HG02571 (cell line): ENCODE data around the gene ZBTB45.
A peak's percentile ranks its signal among the peaks of the same experiment; 100 is the strongest.
"Not testable (repeated sequence)": the region's sequence is repeated elsewhere in the genome, so short reads cannot be mapped to it uniquely, and the experiment has no call there.

ENCODE experiments used
- ATAC-seq: cut with Tn5 transposase; IDR thresholded peaks from one replicate; pipeline ENCODE4 v1.9.1; 2021; ENCODE audit warnings: mild to moderate bottlenecking, moderate library complexity; ENCODE audit not compliant: unreplicated experiment

The ZBTB45 gene

DNA sequence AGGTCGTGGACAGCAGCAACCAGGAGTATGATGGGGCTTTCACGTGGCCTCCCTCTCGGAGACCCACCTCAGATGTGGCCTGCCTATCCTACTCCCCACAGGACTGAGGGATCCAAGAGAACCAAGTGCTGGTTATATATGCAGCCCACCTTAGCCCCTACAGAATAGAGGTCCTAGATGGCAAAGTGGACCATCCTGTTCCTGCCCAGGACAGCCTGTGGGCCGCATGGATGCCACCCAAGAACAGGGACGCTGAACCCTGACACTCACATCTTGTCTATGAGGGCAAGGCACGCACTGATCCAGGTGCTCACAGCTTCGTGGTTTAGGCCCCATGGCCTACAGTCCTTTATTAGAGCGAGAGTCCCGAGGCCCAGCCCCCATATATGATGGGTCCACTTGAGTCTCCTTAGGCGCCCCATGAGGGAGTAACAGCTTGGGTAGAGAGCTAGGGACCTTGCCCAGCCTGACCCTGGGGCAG, 6.4 kb downstream of the ZBTB45 start:
- no peak for ATAC-seq

GRCh38 chr19:58511353-58512208, 8.0 kb downstream of the ZBTB45 start, which contains the start of gene SLC27A5:
SLC27A5 (minus strand) TSS chr19:58511992; CDS start chr19:58511955, 37 bp downstream.
- ATAC-seq = no peak

DNA sequence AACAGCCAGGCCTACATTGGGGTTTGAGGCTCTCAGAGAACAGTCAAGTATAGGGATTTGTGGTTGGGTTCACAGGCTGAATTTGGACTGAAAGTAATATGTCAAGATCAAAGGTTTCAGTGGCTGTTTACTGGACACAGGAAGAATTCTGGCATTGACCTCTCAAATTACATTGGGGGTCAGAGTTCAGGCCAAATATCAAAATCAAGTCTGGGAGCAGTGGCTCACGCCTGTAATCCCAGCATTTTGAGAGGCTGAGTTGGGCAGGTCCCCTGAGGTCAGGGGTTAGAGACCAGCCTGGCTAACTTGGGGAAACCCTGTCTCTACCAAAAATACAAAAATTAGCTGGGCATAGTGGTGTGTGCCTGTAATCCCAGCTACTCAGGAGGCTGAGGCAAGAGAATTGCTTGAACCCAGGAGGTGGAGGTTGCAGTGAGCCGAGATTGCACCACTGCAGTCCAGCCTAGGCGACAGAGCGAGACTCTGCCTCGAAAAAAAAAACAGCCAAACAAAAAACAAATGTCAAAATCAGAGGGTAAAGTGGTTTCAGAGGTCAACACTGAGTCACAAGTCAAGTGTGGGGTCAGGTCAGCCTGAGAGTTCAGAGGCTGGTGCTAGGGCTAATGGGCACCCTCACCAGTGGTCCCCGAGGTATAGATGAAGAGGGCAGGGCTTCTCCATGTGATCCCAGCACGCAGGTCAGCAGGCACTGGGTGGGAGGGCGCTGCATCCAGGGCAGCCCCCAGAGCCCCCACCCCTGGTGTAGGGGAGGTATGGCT, 9.3 kb downstream of the ZBTB45 start:
- no peak for ATAC-seq

GRCh38 chr19:58509731-58510083, 9.9 kb downstream of the ZBTB45 start:
- no peak for ATAC-seq

DNA sequence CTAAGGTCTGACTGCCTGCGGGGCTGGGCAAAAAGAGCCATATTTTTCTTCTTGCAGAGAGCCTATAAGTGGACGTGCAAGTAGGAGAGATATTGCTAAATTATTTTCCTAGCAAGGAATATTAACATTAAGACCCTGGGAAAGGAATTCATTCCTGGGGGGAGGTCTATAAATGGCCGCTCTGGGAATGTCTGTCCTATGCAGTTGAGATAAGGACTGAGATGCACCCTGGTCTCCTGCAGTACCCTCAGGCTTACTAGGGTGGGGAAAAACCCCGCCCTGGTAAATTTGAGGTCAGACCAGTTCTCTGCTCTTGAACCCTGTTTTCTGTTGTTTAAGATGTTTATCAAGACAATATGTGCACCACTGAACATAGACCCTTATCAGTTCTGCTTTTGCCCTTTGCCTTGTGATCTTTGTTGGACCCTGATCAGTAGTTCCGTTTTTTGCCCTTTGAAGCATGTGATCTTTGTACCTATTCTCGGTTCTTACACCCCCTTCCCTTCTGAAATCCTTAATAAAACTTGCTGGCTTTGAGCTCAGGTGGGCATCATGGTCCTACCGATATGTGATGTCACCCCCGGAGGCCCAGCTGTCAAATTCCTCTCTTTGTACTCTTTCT, 11.9 kb downstream of the ZBTB45 start:
- ATAC-seq = not testable (repeated sequence)

DNA sequence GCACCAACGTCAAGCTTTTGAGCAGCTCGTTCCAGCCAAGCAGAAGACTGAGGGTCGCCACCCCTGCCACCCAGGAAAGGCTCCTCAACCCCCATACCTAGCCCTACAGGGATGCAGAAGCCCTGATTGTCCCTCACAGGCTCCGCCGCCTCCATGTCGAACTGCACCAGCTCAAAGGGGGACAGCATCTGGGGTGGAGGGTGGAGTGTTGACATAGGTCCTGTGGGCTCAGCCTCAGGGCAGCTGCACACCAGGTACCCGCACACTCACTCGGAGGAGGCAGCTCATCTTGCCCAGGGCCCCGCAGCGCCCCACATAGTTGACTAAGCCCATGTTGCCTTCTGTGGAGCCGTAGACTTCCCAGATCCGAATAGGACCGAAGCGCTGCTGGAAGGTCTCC, 19.4 kb downstream of the ZBTB45 start:
- no peak for ATAC-seq

GRCh38 chr19:58499021-58499927, 20.3 kb downstream of the ZBTB45 start:
- ATAC-seq = peak; percentile 84

DNA sequence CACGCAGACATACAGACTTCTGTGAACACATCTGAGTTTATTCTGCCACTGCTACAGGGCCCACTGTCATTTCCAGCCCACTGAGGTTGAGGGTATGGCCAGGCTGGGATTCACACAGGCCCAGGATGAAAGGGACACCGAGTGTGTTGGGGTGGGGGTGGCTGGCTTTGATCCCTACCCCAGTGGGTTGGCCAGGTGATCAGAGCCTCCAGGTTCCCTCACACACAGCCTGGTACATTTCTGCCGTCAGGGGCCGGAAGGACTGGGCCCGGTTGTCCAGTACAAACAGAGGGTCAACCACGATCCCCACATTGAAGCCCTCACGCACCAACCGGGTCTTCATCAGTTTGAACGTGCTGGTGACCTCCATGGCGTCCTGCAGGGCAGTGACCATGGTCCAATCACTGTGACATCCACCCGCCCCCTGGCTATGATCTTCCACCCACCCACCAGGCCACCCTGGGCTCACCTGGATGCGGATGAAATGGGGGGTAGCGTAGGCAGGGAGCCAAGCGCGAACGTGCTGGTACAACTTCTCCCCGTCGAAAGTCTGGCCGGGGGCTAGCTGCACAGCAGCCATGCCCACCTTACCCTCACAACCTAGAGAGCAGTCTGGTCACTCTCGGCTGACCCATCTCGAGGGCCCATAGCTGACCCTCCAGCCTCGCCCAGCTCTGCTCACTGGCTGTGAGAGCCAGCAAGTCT, 21.1 kb downstream of the ZBTB45 start:
- ATAC-seq = no peak

DNA sequence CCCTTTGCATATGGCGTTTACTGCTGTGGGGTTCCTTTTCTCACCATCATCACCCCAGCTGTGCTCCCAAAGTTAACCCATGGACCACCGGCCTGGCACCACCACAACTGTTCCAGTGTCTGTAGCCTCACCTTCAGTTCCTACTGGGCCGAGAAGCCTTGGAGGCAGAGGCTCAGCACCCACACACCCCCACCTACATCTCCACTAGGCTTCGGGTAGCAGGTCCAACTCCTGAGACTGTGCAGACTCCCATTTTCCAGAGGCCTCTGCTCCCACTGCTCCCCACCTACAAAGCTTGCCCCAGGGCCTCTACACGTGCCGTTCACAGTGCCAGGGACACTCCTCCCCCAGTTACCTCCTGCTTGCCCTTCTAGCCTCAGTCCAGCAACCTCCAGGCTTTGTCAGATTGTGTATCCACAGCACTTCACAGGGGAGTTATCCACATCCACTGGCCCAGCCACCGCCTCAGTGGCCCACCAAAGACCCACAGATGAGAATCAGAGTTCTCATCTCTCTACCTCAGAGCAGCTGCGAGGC, 21.9 kb downstream of the ZBTB45 start:
- no peak for ATAC-seq

DNA sequence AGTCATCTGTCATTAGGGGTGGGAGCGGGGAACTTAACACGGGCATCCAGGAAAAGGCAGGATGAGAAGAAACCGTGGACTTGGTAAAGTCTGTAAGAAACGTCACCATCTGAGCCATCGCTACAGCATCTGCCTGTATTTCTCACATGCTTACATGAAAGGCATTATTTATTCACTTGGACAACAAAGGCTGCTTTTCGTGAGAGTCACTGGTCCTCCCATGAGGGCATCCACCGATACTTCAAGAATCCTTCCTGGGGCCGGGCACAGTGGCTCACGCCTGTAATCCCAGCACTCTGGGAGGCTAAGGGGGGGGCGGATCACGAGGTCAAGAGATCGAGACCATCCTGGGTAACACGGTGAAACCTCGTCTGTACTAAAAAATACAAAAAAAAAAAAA, 27.3 kb downstream of the ZBTB45 start:
- no peak for ATAC-seq

DNA sequence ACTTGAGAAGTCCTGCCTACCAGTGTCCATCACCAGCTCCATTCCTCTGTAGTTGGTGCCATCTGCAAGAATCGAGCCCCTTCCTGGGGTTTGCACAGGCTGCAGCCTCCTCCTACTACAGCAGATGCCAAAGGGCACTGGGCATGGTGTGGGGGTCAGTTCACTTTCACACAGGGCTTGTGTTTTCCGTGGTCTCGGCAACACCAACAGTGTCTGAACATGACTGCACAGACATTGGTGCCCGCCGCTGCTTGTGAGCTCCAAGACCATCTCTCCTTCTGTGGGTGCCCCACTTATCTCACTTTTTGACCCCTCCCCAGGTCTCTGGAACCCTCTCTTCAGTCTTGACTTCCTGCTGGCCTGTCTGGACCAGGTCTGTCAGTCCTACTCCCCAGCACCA, 28.2 kb downstream of the ZBTB45 start:
- ATAC-seq = no peak

GRCh38 chr19:58484349-58484748, 35.3 kb downstream of the ZBTB45 start:
- ATAC-seq = not testable (repeated sequence)

- no peak for ATAC-seq
These were observed 35.8 kb downstream of the ZBTB45 start for GRCh38 chr19:58483776-58484175.

- ATAC-seq = no peak
These were observed 37.2 kb downstream of the ZBTB45 start for GRCh38 chr19:58482372-58482771.

GRCh38 chr19:58480831-58481230, 38.8 kb downstream of the ZBTB45 start:
- ATAC-seq = no peak

DNA sequence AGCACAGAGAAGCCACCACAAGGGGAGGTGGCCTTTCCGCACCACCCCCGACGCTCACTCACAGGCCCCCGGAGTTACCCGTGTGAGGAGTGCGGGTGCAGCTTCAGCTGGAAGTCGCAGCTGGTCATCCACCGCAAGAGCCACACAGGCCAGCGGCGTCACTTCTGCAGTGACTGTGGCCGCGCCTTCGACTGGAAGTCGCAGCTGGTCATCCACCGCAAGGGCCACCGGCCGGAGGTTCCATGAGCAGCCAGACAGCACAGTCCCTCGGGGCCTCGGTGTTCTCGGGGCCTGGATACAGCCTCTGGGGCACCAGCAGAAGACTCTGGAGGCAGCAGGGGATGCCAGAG, 39.2 kb downstream of the ZBTB45 start:
- ATAC-seq = no peak

DNA sequence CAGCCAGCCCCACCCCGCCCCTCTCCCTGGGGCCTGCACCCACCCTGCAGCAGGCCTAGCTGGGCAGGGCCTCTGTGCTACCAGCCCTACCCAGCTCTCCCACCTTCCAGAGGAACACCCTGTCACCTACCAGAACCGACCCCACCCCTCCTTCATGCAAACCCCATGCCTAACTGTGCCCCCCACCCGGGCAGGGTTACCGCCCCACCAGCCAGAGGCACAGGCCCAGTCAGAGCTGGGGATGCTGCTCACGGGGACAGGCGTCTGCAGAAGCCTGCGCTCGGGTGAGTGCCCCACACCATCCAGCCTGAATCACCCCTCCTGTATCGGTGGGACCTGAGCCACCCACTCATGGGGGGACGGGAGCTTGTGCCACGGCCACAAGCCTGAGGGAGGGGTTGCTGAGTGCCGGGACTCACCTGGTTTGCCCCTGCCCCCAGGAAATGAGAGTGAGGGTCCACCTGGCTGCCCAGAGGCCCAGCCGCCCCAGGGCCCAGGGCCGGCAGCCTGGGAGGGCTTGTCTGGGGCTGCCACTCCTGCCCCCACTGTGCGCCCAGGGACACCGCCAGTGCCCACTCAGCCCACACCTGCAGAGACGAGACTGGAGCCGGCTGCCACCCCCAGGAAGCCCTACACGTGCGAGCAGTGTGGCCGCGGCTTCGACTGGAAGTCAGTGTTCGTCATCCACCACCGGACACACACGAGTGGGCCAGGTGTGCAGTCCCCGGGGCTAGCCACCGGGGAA, 39.7 kb downstream of the ZBTB45 start:
- no peak for ATAC-seq

GRCh38 chr19:58479303-58479702, 40.3 kb downstream of the ZBTB45 start:
- ATAC-seq = no peak

- no peak for ATAC-seq
These were observed 41.7 kb downstream of the ZBTB45 start for GRCh38 chr19:58477871-58478270.
